OCI-LY1 (cell line): Measurements from ENCODE around the gene EHD1.

Source experiments
- CTCF ChIP-seq: fragments of 200-600 bp; sonication (generic), shearing (Covaris generic); IDR thresholded peaks from 2 replicates; pipeline ENCODE4 v1.5.1; 2017; ENCODE audit warnings: mild to moderate bottlenecking, antibody characterized with exemption, low read length, moderate library complexity, mixed read lengths
- EZH2 ChIP-seq: fragments of 200-600 bp; sonication (generic), shearing (Covaris generic); IDR thresholded peaks from 2 replicates; pipeline ENCODE4 v1.8.0; 2017; ENCODE audit warnings: borderline replicate concordance, mixed run types, mild to moderate bottlenecking, antibody characterized with exemption, low read length, moderate library complexity, mixed read lengths

GRCh38 chr11:64823568-64824119, 54.8 kb downstream of the EHD1 start:
- TF ChIP-seq CTCF = no peak
- no peak for TF ChIP-seq EZH2
